Measurements from ENCODE around the gene CMTM7. TPM values are rescaled to one million over a fixed set of nuclear protein-coding genes. Genes with fewer than 3 reads are reported as not detected.

The CMTM7 gene
- total and polyA plus RNA-seq, 2 of the 8 experiments (the other 6 are each of a cell fraction or from before 2014, with no cell fraction given), result 33.3 to 65.8 TPM

DNA sequence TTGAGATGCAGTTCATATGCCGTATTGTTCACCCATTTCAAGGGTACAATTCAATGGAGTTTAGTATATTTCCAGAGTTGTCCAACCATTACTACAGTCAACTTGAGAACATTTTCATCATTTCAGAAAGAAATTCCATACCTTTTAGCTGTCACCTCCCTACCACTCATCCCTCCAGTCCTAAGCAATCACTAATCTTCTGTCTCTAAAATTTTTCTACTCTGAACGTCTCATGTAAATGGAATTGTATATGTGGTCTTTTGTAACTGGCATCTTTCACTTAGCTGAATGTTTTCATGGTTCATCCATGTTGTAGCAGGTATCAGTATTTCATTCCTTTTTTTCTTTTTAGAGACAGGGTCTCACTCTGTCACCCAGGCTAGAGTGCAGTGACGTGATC lies 51.1 kb downstream of the CMTM7 start:
- Histone ChIP-seq H3K36me3 (ENCODE audit: control insufficient read depth in 2 of 4, insufficient read depth in 4 of 4, low read length in 3 of 4) (peaks cover 0 to 2% (median 0%) of the 10 kb centered on the region in 4 experiments; a peak in 1 of 8 replicates), H3K4me1 (replicated peaks in 1 of 4; ENCODE audit: control insufficient read depth in 3 of 4, insufficient read depth in 4 of 4, low read length in 3 of 4) (peaks cover 0 to 5% (median 0%) of the 10 kb centered on the region in 4 experiments; a peak in 2 of 7 replicates), H3K18ac (ENCODE audit: extremely low read depth, low read length) (no peak overlapping the region), H3K4me3 (ENCODE audit: extremely low read depth in 1 of 4, insufficient read depth in 2 of 4, low read depth in 3 of 4, low read length in 4 of 4) (no peak overlapping the region), H3K79me1 (ENCODE audit: low read depth, low read length) (peaks cover 5% of the 10 kb centered on the region), H3K9ac (replicated peaks in 1 of 4; ENCODE audit: extremely low read depth in 1 of 4, low read depth in 3 of 4, low read length in 3 of 4) (no peak overlapping the region), H3K23ac (ENCODE audit: insufficient read length) (no peak overlapping the region), H3K4me2 (ENCODE audit: insufficient read depth in 1 of 2, low read depth in 2 of 2, low read length in 2 of 2) (no peak overlapping the region), H2BK20ac (ENCODE audit: low read length) (no peak overlapping the region), H2BK120ac (replicated peaks; ENCODE audit: low read depth, low read length) (no peak overlapping the region), H3K27me3 (replicated peaks in 1 of 4; ENCODE audit: control insufficient read depth in 3 of 4, extremely low read depth in 1 of 4, insufficient read depth in 3 of 4, low read length in 3 of 4) (no peaks in the 10 kb centered on the region), H2AK5ac (ENCODE audit: low read depth, low read length) (no peak overlapping the region), H4K91ac (replicated peaks; ENCODE audit: insufficient read length, low read length) (no peak overlapping the region), H2AFZ (ENCODE audit: low read length) (no peak overlapping the region), H2BK15ac (ENCODE audit: low read length) (no peak overlapping the region), H3K79me2 (ENCODE audit: control insufficient read depth in 1 of 2, insufficient read depth in 2 of 2, low read length in 2 of 2) (no peaks in the 10 kb centered on the region; a peak in 1 of 4 replicates), H3K27ac (ENCODE audit: low read depth, low read length) (no peak overlapping the region), H3K14ac (ENCODE audit: insufficient read length) (no peak overlapping the region), H3K4ac (replicated peaks; ENCODE audit: insufficient read length, low read depth, low read length) (no peak overlapping the region), H4K8ac (ENCODE audit: extremely low read depth, insufficient read depth, low read length) (no peak overlapping the region), H3K9me3 (ENCODE audit: insufficient read depth in 2 of 2, low read depth in 1 of 2, low read length in 1 of 2) (no peaks in the 10 kb centered on the region), H4K20me1 (replicated peaks in 1 of 2; ENCODE audit: control insufficient read depth in 1 of 2, insufficient read depth in 2 of 2, low read length in 2 of 2) (no peaks in the 10 kb centered on the region), H3K23me2 (ENCODE audit: low read depth, low read length) (peaks cover 1% of the 10 kb centered on the region; the same call in 1 of the 2 replicates), H2BK5ac (ENCODE audit: low read depth, low read length) (no peak overlapping the region), H4K5ac (ENCODE audit: insufficient read length, low read depth, low read length) (no peak overlapping the region), H3K56ac (replicated peaks; ENCODE audit: insufficient read length, low read depth, low read length) (no peak overlapping the region), H2BK12ac (ENCODE audit: low read depth, low read length) (no peak overlapping the region)
- FAIRE-seq, result no peak
- ChIA-PET POLR2A (ENCODE audit: partially characterized antibody) (no interaction called here), CTCF (ENCODE audit: partially characterized antibody) (no interaction called here)
- 97% methylated on average over 3 of the region's 3 CpGs; no CpG with 5 or more reads in 1 of the 2 experiments for WGBS, 2 experiments (ENCODE audit: extremely low coverage in 1 of 2, insufficient coverage in 1 of 2, insufficient read length in 1 of 2, insufficient replicate concordance in 2 of 2, low coverage in 1 of 2, low lambda C conversion rate in 2 of 2, missing lambda C conversion rate in 1 of 2)
- DNase-seq (ENCODE audit: low read depth in 1 of 2, low spot score in 2 of 2), result no peak
- TF ChIP-seq RNF2 (IDR thresholded peaks at IDR 0.05; ENCODE audit: borderline replicate concordance, low read depth, low read length, missing control alignments, poor library complexity, severe bottlenecking) (no peak), EZH2 (IDR thresholded peaks at IDR 0.05; ENCODE audit: low read depth, low read length, severe bottlenecking) (no peak), CTBP2 (IDR thresholded peaks at IDR 0.05; ENCODE audit: borderline replicate concordance, insufficient read depth, insufficient read length, low read length) (no peak), RXRA (IDR thresholded peaks at IDR 0.05; ENCODE audit: insufficient read depth, low read depth, low read length) (no peak), RAD21 (IDR thresholded peaks at IDR 0.05 in 1 of 2, conservative IDR thresholded peaks at IDR 0.05 in 1 of 2; ENCODE audit: low read depth in 2 of 2, low read length in 2 of 2) (no peak)
